ENCODE results near the gene BASP1.
"Not testable (repeated sequence)": the region's sequence is repeated elsewhere in the genome, so short reads cannot be mapped to it uniquely, and the experiment has no call there.

BASP1 gene

GRCh38 chr5:17294639-17295311 is 77.3 kb downstream of the BASP1 start:
- no peak for DNase-seq

DNA sequence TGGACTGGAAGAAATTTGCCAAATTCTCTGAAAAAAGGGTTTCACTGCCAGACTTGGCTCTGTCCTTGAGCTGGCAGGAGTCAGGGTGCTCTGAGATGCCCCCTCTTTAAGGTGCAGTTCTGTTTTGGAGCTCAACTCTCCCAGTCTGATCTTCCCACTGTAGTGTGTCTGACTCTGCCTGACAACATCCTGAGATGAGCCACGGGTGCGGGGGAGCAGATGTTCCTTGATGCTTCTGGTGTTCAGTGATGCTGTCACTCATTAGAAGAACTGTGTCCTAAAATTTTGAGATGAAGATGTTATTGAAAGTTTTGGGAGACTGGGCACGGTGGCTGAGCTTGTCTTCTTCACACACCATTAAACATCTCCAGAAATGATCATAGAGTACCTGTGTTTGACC is 78.2 kb downstream of the BASP1 start:
- DNase-seq = no peak

DNA sequence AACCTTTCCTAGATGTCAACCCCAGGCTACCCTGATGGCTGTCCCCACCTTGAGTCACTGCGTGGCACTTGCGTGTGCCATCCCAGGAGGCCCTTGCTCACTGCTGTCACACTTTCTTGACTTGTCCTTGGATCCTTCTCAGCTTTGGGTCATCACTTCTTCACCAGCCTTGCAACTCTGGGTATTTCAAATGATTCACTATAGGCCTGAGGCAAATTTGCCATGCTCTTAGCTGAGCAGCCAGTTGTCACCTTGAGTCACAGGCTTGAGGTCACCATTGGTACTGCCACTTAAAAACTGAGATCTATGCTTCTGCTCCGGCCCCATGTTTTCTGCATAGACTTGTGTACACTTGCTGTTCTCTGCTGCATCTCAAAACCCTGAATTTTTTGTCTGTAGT is 84.7 kb downstream of the BASP1 start:
- no peak for DNase-seq

DNA sequence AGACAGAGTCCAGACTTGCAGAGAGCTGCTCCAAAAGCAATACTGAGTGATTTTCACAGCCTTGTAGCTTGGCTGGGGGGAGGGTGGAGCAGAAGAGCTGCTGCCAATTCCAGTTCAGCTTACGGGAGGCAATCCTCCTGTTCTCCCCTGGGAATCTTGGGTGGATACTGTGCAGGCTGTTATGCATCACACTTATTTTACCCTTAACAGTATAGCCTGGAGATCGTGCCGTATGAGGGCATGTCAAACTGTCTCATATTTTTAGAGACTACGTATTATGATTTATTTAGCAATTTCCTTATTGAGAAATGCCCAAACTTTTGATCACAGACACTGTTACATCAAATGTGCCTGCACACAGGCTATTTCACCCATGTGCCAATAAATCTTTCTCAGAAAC is 85.2 kb downstream of the BASP1 start:
- no peak for DNase-seq

- DNase-seq = no peak
Observed at GRCh38 chr5:17304282-17304681, 86.9 kb downstream of the BASP1 start.

DNA sequence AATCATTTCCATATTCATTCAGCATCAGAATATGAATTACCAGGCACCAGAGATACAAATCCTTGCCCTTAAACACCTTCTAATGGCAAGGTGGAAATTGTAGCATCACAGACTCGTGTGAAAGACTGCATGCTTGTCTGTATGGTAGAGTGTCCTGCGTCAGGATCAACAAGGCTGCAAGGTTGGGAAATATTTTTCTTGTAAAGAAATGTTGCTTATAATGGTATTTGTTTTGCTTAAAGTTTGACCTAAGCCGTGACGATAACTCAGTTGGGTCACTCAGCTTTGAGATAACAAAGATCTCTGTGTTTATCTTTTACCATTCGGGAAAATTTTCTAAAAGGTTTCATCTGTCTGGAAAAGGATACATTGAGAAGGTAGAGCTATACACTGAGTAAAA is 87.6 kb downstream of the BASP1 start:
- no peak for DNase-seq

DNA sequence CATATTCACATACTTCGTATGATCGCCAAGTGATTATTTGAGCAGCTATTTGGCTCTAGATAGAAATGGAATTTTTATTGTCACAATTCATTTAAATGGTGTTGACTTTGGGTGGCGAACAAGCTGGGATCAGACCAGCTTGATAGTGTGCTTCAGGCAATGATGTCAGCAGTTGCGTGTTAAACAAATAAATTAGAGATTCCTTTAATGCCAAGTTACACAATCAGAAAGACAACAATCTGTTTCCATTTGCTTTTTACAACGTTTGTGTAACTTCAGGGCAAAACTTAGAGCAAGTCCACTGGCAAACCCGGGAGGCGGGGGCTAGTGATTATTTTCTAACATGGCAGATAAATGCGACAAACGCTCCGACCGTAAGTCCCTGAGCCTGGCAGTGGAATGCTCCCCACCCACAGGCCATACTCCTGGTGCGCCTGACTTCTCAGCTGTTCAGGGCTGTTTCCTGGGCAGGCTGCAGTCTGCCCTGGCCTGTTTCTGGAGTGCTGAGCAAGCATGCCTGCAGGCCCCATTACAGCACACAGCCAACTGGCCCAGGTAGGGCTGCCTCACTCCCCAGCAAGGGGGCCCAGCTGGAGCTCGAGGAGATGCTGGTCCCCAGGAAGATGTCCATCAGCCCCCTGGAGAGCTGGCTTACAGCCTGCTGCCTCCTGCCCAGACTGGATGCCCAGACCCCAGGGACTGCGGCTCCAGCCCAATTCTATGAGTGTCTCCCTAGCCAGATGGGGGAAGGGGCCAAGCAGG is 88.7 kb downstream of the BASP1 start:
- no peak for DNase-seq

DNA sequence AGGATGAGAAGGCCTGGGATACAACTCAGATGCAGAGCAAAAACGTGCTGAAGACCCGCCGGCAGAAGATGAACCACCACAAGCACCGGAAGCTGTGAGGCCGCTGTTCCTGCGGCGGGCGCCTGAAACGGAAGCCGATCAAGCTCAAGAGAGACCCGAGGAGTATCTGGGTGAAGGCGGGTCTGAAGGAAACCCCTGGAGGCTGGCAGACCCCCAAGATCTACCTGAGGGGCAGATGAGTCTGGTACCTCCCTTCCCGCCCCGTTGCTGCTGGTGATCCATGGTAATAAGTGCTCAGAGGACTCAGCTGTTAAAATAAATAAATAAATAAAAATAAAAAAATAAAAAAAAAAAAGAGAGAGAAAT is 89.3 kb downstream of the BASP1 start:
- DNase-seq = no peak

- DNase-seq = not testable (repeated sequence)
Observed at GRCh38 chr5:17307440-17307839, 90.0 kb downstream of the BASP1 start.

- no peak for DNase-seq
Observed at GRCh38 chr5:17308326-17309065, 91.1 kb downstream of the BASP1 start.

- DNase-seq = no peak
Observed at GRCh38 chr5:17309462-17309861, 92.0 kb downstream of the BASP1 start.

DNA sequence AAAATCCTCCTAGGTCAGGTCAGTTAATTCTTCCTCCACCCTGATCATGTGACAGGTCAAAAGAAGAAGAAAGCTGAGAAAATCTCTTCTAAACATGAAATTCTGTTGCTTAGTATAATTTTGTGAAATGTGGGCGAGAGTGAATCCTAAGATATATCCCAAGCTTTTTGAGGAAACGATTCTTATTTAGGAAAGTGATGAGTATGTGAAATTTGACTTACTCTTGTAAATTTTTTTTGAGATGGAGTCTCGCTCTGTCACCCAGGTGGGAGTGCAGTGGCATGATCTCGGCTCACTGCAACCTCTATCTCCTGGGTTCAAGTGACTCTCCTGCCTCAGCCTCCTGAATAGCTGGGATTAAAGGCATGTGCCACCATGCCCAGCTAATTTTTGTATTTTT is 93.1 kb downstream of the BASP1 start:
- not testable (repeated sequence) for DNase-seq

DNA sequence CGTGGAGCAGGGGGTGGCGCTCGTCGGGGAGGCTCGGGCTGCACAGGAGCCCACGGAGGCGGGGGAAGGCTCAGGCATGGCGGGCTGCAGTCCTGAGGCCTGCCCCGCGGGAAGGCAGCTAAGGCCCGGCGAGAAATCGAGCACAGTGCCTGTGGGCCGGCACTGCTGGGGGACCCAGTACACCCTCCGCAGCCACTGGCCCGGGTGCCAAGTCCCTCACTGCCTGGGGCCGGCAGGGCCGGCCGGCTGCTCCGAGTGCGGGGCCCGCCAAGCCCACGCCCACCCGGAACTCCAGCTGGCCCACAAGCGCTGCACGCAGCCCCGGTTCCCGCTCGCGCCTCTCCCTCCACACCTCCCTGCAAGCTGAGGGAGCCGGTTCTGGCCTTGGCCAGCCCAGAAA is 94.4 kb downstream of the BASP1 start:
- not testable (repeated sequence) for DNase-seq

DNA sequence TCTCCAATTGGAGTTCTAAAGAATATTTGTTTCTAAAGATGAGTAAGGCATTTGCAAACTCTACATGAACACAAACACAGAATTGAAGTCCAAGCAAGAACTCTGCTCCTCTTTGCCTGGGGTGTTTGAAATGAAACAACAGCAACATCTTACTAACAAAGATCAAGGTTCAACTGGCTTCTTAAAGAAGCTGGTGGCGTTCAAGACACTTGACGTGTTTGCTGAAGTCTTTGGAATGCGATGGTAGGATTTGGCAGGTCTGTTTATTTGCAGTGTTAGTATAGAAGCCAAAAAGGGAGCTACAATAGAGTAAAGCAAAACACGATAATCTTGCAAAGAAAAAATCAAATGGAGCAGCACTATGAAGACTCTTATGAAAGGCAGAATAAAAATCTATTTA is 94.9 kb downstream of the BASP1 start:
- DNase-seq = no peak

DNA sequence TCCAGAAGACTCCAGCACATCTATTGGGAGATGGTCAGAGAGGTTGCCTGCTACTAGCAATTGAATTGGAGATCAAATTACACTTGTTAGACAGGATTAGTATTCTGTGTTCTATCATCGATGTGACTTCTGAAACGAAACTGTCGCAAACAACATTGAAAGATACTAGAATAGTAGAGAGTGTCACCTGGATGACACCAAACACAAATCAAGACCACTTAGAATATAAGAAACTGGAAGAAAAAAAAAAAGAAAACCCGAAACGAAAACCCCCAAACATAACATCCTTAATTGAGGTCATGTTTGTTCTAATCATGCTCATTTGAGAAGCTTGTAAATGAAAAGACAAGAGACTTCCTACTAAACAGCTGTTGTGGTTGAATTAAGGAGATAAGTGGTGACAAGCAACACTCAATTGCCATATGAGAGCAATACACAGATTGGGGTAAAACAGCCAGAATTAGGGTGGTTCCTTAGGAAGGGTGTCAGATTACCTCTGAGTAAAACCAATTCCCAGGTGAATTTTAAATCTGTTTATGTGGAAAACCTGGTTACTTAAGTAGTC is 97.6 kb downstream of the BASP1 start:
- DNase-seq = no peak

GRCh38 chr5:17315710-17316221 is 98.3 kb downstream of the BASP1 start:
- DNase-seq = no peak

GRCh38 chr5:17316970-17317459 is 99.6 kb downstream of the BASP1 start:
- no peak for DNase-seq

DNA sequence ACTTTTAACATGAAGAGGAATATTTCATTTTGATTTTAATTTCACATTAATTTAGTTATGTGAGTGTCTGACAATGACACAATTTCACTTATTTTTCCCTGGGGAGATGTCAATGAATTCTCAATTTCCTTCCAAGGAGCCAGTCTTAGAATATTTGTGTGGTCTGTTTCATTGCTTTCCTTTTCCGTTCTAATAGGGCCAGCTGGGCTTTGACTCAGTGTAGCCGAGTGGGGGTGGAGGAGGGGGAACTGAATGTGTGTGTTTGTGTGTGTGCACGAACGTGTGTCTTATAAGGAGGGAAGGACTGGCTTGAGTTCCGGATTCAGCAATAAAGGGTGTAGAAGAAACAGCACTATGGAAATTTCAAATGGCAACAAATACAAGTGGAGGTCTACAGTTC is 100.0 kb downstream of the BASP1 start:
- no peak for DNase-seq

DNA sequence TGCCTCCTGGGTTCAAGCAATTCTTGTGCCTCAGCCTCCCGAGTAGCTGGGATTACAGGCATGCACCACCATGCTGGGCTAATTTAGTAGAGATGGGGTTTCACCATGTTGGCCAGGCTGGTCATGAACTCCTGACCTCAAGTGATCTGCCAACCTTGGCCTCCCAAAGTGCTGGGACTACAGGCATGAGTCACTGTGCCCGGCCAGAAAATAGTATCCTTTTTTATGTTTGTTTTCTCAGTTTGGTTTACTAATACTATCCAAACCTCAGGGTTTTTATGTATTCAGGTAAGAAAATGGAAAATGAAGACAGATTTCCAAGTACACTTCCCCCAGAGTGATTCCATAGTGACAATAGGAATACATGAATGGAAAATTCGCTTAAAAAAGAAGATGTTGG is 101.7 kb downstream of the BASP1 start:
- DNase-seq = not testable (repeated sequence)

- DNase-seq = no peak
Observed at GRCh38 chr5:17325770-17326599, 108.6 kb downstream of the BASP1 start.

Measured in activated CD8-positive, alpha-beta memory T cell treated with anti-CD3 and anti-CD28 coated beads, Interleukin-2, amount 50 U/mL, for 48 hours (primary cell).